Measurements from ENCODE around the gene USP13.

DNA sequence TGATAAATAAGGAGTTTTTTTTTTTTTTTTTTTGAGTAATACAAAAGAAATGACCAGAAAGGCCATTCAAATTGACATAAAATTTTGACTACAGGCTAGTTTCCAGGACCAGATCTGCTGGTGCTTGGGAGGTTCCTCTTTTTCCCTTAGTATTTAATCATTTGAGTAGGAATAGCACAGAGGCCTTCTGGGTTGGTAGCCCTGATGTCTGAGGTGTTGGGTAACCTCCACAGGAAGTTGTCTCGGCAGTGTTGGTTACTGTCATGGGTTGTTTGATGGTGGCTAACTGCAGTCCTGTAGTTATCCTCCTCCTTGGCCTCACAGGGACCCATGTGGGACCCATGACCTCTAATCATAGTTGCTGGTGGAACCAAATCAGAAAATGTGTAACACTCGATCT is 91.1 kb downstream of the USP13 start:
- no peak for TF ChIP-seq CTCF (IDR thresholded peaks at IDR 0.05)
- no peak for TF ChIP-seq POLR2A (IDR thresholded peaks at IDR 0.05)
- TF ChIP-seq EP300 (IDR thresholded peaks at IDR 0.05), result no peak
- TF ChIP-seq POLR2AphosphoS5 (IDR thresholded peaks at IDR 0.05), result no peak

Data from gastroesophageal sphincter (tissue), 3 donors.